ENCODE data around the gene RILPL1.

- TF ChIP-seq YY1 (IDR thresholded peaks at IDR 0.05; ENCODE audit: insufficient read depth, insufficient read length) (no peak), SUZ12 (IDR thresholded peaks at IDR 0.05; ENCODE audit: extremely low read depth, insufficient read depth, insufficient read length) (no peak)
Measured at GRCh38 chr12:123580772-123581171, 47.3 kb upstream of the RILPL1 start.
